Smooth muscle cell of trachea (primary cell): ENCODE results near the gene CDC42BPB. TPM values are rescaled to one million over a fixed set of nuclear protein-coding genes. Genes with fewer than 3 reads are reported as not detected.

Source experiments
- total RNA-seq: library from RNA; depleted of rRNA; stranded (reverse); fragments of >200 nt; gene quantifications from 2 replicates; pipeline ENCODE4 v1.2.1, GENCODE V29; 2014

The CDC42BPB gene, protein sequence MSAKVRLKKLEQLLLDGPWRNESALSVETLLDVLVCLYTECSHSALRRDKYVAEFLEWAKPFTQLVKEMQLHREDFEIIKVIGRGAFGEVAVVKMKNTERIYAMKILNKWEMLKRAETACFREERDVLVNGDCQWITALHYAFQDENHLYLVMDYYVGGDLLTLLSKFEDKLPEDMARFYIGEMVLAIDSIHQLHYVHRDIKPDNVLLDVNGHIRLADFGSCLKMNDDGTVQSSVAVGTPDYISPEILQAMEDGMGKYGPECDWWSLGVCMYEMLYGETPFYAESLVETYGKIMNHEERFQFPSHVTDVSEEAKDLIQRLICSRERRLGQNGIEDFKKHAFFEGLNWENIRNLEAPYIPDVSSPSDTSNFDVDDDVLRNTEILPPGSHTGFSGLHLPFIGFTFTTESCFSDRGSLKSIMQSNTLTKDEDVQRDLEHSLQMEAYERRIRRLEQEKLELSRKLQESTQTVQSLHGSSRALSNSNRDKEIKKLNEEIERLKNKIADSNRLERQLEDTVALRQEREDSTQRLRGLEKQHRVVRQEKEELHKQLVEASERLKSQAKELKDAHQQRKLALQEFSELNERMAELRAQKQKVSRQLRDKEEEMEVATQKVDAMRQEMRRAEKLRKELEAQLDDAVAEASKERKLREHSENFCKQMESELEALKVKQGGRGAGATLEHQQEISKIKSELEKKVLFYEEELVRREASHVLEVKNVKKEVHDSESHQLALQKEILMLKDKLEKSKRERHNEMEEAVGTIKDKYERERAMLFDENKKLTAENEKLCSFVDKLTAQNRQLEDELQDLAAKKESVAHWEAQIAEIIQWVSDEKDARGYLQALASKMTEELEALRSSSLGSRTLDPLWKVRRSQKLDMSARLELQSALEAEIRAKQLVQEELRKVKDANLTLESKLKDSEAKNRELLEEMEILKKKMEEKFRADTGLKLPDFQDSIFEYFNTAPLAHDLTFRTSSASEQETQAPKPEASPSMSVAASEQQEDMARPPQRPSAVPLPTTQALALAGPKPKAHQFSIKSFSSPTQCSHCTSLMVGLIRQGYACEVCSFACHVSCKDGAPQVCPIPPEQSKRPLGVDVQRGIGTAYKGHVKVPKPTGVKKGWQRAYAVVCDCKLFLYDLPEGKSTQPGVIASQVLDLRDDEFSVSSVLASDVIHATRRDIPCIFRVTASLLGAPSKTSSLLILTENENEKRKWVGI (N-terminal part only)
- total RNA-seq: 101 and 146 TPM in 2 replicates

DNA sequence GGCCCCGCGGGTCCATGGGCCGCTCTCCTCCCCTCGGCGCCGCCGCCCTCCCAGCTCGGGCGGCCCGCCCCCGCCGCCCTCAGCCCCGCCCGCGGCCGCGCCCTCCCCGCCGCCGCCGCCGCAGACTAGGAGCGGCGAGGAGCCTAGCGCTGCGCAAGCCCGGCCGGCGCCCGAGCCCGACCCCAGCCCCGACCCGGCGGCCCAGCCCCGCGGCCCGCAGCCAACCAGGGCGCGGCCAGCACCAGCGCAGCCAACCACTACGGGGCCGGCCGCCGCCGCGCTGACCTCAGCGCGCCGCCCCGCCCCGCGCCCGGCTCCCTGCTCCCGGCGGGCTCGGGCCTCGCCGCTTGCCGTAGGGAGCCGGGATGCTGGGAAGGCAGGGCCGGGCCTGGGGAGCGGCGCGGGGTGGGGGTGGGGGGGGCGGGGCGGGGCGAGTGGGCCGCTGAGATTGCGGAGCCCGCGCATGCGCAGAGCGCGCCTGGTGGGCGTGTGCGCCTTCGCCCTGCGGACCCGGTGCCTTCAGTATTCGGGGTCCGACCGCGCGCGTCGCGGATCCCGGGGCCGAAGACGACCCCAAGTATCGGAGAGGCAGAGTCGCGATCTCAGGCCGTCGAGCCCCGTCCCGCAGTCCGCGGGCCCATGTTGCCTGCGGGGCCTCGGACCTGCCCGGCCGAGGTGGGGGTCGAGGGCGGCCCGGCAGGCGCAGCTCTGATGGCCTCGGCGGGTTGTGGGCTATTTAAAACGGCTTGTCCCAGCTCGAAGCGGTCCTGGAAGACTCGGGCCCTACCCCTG, at the start of gene CDC42BPB:
Gene CDC42BPB, minus strand, starts transcription at position 178 of the 792 bp plus-strand sequence. CDS start 376 bp downstream, outside the sequence.

DNA sequence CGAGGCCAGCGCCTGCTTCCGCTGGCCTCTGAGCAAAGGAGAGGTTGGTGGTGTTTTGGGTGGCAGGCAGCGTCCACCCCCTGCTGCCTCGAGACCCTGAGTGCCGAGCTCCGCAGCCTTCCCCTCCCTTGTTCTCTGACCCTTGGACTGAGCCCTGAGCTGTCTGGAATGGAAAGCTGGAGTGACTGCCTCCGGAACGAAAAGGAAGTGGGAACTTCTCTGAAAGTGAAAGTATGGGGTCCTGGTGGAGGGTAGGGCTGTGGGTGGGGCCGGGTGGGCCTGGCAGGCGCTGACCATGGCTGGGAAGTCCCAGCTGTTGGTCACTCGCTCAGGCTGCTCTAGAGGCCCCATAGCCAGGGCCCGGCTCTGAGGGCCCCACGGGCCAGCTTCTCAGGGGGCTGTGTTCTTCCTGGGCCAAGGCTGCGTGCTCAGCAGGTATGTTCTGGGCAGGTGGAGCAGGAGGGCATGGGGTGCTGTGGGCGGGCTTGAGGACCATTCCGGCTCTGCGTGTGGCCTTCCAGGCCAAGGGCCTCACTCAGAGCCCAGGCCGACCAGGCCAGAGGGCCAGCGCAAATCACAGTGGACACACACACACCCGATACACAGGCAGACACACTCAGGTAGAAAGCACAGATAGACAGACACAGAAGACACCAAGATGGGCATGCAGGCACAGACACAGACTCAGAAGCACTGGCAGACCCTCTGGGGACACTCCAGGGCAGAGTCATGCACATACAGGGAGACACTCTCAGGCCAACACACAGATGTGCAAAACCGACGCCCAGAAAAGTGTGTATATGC, 37.3 kb upstream of the CDC42BPB start, which contains the start of gene EXOC3L4:
Gene EXOC3L4, plus strand, starts transcription at position 320 of the 804 bp plus-strand sequence. CDS start 5,495 bp downstream, outside the sequence.

DNA sequence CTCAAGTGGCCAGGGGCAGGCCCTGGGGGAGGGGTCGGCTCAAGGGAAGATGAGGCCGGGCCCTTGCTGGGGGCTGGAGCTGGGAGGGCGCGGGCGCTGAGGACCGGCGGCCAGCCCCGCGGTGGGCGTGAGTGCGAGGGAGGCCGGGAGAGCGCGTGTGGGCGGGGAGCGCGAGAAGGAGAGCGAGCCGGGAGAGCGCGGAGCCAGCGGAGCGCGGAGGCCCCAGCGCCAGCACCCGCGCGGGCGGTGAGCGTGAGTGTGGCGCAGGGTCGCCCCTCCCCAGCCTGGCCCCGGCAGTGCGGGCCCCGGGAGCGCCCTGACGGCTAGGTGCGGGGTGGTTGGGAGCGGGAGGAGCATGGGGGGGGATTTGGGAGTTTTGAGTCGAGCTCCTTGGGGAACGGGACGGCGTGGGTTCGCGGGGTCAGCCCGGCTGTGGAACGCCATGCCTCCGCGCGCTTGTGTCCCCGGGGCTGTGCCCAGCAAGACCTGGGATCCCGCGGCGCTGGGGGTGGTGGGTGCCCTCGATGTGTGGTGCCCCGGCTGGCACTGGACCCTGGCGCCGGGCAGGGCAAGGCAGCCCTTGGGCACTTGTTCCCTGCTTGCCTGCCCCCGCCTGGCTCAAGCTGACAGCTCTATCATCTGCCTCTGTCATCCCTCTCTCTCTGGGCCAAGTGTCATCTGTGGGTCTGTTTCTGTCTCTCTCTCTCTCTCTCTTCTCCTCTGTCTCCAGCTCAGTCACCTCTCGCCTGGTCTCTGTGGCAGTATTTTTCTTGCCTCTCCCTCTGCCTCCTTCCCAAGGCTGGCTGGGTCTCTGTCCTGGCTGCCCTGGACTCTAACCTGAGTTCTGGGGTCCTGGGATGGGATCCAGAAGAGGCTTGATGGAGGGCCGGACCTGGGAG, 26.9 kb upstream of the CDC42BPB start, which contains the start of gene LBHD2:
Gene LBHD2, plus strand, starts transcription at position 190 of the 899 bp plus-strand sequence. CDS start 1,803 bp downstream, outside the sequence.

DNA sequence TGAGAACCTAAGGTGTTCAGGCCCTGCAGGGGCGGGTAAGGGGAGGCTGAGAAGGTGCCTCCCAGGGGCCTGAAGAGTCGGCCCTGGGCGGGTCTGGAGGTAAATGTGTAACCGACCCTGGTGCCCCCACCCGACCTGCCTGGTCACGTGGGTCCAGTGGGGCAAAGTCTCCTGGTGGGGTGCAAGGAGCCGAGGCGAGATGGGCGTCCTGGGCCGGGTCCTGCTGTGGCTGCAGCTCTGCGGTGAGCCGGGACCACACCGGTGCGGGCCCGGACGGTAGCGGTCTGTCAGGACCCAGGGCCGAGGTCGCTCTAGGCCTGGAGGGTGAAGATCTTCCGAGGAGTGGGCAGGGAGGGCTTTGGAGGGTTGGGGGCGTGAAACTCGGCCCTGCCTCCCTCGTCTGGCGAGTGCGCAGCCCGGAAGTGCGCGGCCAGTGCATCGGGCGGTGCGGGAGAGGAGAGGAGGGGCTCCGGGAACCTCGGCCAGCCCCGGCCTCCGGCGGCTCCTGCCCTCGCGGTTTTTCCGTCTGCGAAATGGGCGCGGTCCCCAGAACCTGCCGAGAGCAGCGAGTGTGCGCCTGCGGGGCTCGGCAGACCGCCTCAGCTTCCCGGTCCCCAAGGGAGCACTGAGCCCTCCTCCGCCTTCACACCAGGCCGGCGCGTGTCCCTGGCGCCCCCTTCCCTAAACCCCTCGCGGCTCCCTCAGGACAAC, 134.7 kb downstream of the CDC42BPB start, which contains the start of gene AMN:
Gene AMN, plus strand, starts transcription at position 174 of the 711 bp plus-strand sequence. Its CDS starts 26 bp downstream, at position 200.

Other genes starting within 250 kb of the CDC42BPB start
- gene AMN, start 134.9 kb downstream of the CDC42BPB start, total RNA-seq: 0.15 and 0.17 TPM in 2 replicates
- not detected in 2 replicates for gene LBHD2, start 26.7 kb upstream of the CDC42BPB start, total RNA-seq
- 0.44 and 0.99 TPM in 2 replicates for gene EXOC3L4, start 37.2 kb upstream of the CDC42BPB start, total RNA-seq
- gene TNFAIP2, start 65.9 kb upstream of the CDC42BPB start, total RNA-seq: 64.1 and 190 TPM in 2 replicates